HCT116 (cell line): Measurements from ENCODE around the gene FTL. TPM values are rescaled to one million over a fixed set of nuclear protein-coding genes. Genes with fewer than 3 reads are reported as not detected.

Source experiments
- ATAC-seq: fragments of 200-7000 bp; cut with Tn5 transposase; 2 replicates; pipeline ENCODE4 v1.9.1; 2020; ENCODE audit warnings: mild to moderate bottlenecking, moderate library complexity
- BruUV-seq: library from RNA; stranded (reverse); fragments of 400-500 nt; replicated peaks from 2 replicates; lab custom pipeline; 2021; lab: Mats Ljungman, UMichigan
- CTCF ChIA-PET: fragments of 300-600 bp; sonication (Branson Sonifier 250); formaldehyde crosslinking; loops from one replicate; lab custom pipeline; 2021; ENCODE audit warnings: antibody characterized with exemption; lab: Charles Lee
- POLR2A ChIA-PET: fragments of 300-600, 350-600 bp; sonication (Branson Sonifier 250); formaldehyde crosslinking; loops from one replicate; lab custom pipeline; 2021; ENCODE audit warnings: antibody characterized with exemption; lab: Charles Lee
- RAD21 ChIA-PET, 2 experiments: fragments of 300-600 bp; sonication (Branson Sonifier 250); formaldehyde crosslinking; loops; one replicate each; lab custom pipeline; 2023; ENCODE audit warnings: low total read pairs in 2 of 2; ENCODE audit not compliant: uncharacterized antibody in 2 of 2, unreplicated experiment in 2 of 2, low non-redundant PET in 1 of 2; lab: Charles Lee
- DNase-seq: peaks from one replicate; pipeline ENCODE4 v3.0.0-alpha.2; 2010; ENCODE audit warnings: low read depth, low spot score
- H2AFZ ChIP-seq: fragments of 200-600 bp; shearing (Covaris generic), sonication (generic); 2 replicates; pipeline ENCODE4 v1.6.1; 2017; ENCODE audit warnings: low read depth, mixed run types, mixed read lengths, antibody characterized with exemption, low read length; ENCODE audit not compliant: poor library complexity, severe bottlenecking
- H3K27ac ChIP-seq: 2 replicates; pipeline ENCODE4 v1.5.1; 2012; ENCODE audit warnings: low read depth, low read length
- H3K27me3 ChIP-seq: fragments of 200-600 bp; sonication (generic); 2 replicates; pipeline ENCODE4 v1.6.1; 2016; ENCODE audit warnings: mixed run types, low read length, mixed read lengths; ENCODE audit not compliant: insufficient read depth
- H3K36me3 ChIP-seq, 2 experiments: fragments of 200-500 bp in 1 of 2; fragments of 200-600 bp in 1 of 2; sonication (Bioruptor generic) in 1 of 2; sonication (generic) in 1 of 2; 2 replicates each; pipeline versions ENCODE4 v1.5.1 to v1.6.1; 2014 to 2016; ENCODE audit warnings: low read length in 2 of 2, inconsistent platforms in 1 of 2, mixed read lengths in 1 of 2, mixed run types in 1 of 2; ENCODE audit not compliant: insufficient read depth in 2 of 2, control insufficient read depth in 1 of 2
- H3K4me1 ChIP-seq, 2 experiments: fragments of 200-600 bp in 1 of 2; sonication (generic) in 1 of 2; 2 replicates each; pipeline versions ENCODE4 v1.5.1 to v1.6.1; 2012 to 2017; ENCODE audit warnings: low read length in 2 of 2, inconsistent platforms in 1 of 2, mild to moderate bottlenecking in 1 of 2, mixed read lengths in 1 of 2, mixed run types in 1 of 2, moderate library complexity in 1 of 2; ENCODE audit not compliant: insufficient read depth in 2 of 2, control insufficient read depth in 1 of 2
- H3K4me2 ChIP-seq: fragments of 200-600 bp; sonication (generic); 2 replicates; pipeline ENCODE4 v1.6.1; 2017; ENCODE audit warnings: mixed run types, low read length, mixed read lengths
- H3K4me3 ChIP-seq, 2 experiments: fragments of 200-600 bp in 1 of 2; sonication (generic) in 1 of 2; replicated peaks in 1 of 2; 2 replicates each; pipeline ENCODE4 v1.5.1; 2011 to 2016; ENCODE audit warnings: low read length in 2 of 2, control low read depth in 1 of 2, low read depth in 1 of 2, mild to moderate bottlenecking in 1 of 2, mixed read lengths in 1 of 2, mixed run types in 1 of 2
- H3K79me2 ChIP-seq: fragments of 200-600 bp; sonication (generic); 2 replicates; pipeline ENCODE4 v1.6.1; 2017; ENCODE audit warnings: mild to moderate bottlenecking, mixed run types, low read length, moderate library complexity, mixed read lengths; ENCODE audit not compliant: insufficient read depth
- H3K9ac ChIP-seq: fragments of 200-600 bp; sonication (generic); 2 replicates; pipeline ENCODE4 v1.6.1; 2016; ENCODE audit warnings: low read length, mixed read lengths
- H3K9me2 ChIP-seq: fragments of 200-600 bp; sonication (generic), shearing (Covaris generic); 2 replicates; pipeline ENCODE4 v1.6.1; 2017; ENCODE audit warnings: mixed run types, mild to moderate bottlenecking, moderate library complexity; ENCODE audit not compliant: insufficient read depth
- H3K9me3 ChIP-seq, 2 experiments: fragments of 200-500 bp in 1 of 2; fragments of 200-600 bp in 1 of 2; sonication (Bioruptor generic) in 1 of 2; sonication (generic) in 1 of 2; 2 replicates each; pipeline ENCODE4 v1.6.1; 2014 to 2017; ENCODE audit warnings: low read length in 2 of 2, mixed read lengths in 2 of 2, inconsistent platforms in 1 of 2, low read depth in 1 of 2, mild to moderate bottlenecking in 1 of 2, mixed run types in 1 of 2, moderate library complexity in 1 of 2; ENCODE audit not compliant: control insufficient read depth in 1 of 2, insufficient read depth in 1 of 2
- H4K20me1 ChIP-seq: fragments of 200-600 bp; sonication (generic), shearing (Covaris generic); 2 replicates; pipeline ENCODE4 v1.6.1; 2017; ENCODE audit warnings: mixed run types, mild to moderate bottlenecking, moderate library complexity; ENCODE audit not compliant: insufficient read depth
- CEBPB ChIP-seq: IDR thresholded peaks from 2 replicates; pipeline ENCODE4 v1.6.1; 2012; ENCODE audit warnings: low read depth
- EGR1 ChIP-seq: IDR thresholded peaks from 2 replicates; pipeline ENCODE4 v1.6.1; 2012; ENCODE audit warnings: low read depth
- EZH2phosphoT487 ChIP-seq: fragments of 200-600 bp; IDR thresholded peaks from 2 replicates; pipeline ENCODE4 v1.6.1; 2018; ENCODE audit warnings: antibody characterized with exemption, borderline replicate concordance
- FOSL1 ChIP-seq: IDR thresholded peaks from 2 replicates; pipeline ENCODE4 v1.6.1; 2012; ENCODE audit warnings: low read depth
- POLR2A ChIP-seq: IDR thresholded peaks from 2 replicates; pipeline ENCODE4 v1.7.0; 2011; ENCODE audit warnings: borderline replicate concordance; ENCODE audit not compliant: insufficient read depth, insufficient read length; ENCODE audit errors: extremely low read depth
- POLR2AphosphoS5 ChIP-seq: IDR thresholded peaks from 2 replicates; pipeline ENCODE4 v1.6.1; 2011; ENCODE audit warnings: mild to moderate bottlenecking, low read depth, low read length, moderate library complexity
- SRF ChIP-seq: IDR thresholded peaks from 2 replicates; pipeline ENCODE4 v1.6.1; 2012; ENCODE audit warnings: low read depth
- ZFX ChIP-seq: fragments of 450-650 bp; IDR thresholded peaks from 2 replicates; pipeline ENCODE4 v1.6.1; 2017
- intact Hi-C: fragments of 100-400 bp; cut with micrococcal nuclease; formaldehyde crosslinking; loops from 2 replicates; pipeline ENCODE4 v1.10.0; 2022
- total RNA-seq: library from RNA; stranded (reverse); gene quantifications from one replicate; pipeline ENCODE4 v1.2.1, GENCODE V29; 2021; ENCODE audit not compliant: unreplicated experiment
- TF ChIP-seq, protein P1 (sequence below): IDR thresholded peaks from 2 replicates; pipeline ENCODE4 v1.6.1; 2012
- TF ChIP-seq, protein P2 (sequence below): IDR thresholded peaks from 2 replicates; pipeline ENCODE4 v1.6.1; 2011; ENCODE audit warnings: mild to moderate bottlenecking, low read length, moderate library complexity; ENCODE audit not compliant: insufficient replicate concordance; ENCODE audit errors: extremely low read depth

Gene FTL
- total RNA-seq, 1 experiment from 2014 or later: 1,885 TPM

DNA sequence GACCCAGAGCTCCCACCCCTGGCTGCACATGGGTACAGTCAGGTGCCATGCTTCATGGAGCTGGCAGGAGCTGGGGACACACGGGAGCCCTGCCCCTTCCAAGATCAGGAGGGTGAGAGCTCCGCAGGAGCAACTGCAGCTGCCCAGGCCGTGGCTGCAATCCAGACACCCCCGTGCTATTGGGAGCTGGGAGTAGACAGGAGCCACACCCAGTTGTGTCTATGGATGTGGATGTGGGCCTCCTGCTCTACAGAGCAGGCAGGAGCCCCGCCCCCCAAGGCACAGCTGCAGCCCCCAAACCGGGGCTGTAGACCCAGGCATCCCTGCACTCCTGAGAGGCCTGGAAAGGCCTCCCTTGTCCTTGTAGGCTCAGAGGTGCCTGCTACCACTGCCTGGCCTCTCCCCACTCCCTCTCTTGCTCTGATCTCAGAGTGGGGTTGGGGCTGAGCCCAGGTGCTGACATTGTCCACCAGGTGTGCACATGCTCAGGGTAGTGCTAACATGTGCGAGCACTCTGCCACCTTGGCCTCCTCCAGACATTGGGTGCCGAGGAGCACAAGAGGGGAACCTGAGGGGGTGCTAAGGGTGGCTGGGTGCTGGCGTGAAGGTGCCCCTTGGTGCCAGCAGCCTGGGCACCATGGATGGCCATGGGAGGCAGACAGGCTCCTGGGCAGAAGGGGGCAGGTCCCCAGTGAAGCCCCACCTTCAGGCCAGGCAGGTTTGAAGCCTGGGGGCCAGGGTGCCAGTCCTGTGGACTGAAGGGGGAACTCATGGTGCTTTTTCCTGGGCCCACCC lies 18.4 kb upstream of the FTL start (continued):
- TF ChIP-seq EZH2phosphoT487 (no peak), EGR1 (no peak)
- TF ChIP-seq, protein P1, sequence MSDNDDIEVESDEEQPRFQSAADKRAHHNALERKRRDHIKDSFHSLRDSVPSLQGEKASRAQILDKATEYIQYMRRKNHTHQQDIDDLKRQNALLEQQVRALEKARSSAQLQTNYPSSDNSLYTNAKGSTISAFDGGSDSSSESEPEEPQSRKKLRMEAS: no peak
- TF ChIP-seq, protein P2, sequence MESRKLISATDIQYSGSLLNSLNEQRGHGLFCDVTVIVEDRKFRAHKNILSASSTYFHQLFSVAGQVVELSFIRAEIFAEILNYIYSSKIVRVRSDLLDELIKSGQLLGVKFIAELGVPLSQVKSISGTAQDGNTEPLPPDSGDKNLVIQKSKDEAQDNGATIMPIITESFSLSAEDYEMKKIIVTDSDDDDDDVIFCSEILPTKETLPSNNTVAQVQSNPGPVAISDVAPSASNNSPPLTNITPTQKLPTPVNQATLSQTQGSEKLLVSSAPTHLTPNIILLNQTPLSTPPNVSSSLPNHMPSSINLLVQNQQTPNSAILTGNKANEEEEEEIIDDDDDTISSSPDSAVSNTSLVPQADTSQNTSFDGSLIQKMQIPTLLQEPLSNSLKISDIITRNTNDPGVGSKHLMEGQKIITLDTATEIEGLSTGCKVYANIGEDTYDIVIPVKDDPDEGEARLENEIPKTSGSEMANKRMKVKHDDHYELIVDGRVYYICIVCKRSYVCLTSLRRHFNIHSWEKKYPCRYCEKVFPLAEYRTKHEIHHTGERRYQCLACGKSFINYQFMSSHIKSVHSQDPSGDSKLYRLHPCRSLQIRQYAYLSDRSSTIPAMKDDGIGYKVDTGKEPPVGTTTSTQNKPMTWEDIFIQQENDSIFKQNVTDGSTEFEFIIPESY: no peak

DNA sequence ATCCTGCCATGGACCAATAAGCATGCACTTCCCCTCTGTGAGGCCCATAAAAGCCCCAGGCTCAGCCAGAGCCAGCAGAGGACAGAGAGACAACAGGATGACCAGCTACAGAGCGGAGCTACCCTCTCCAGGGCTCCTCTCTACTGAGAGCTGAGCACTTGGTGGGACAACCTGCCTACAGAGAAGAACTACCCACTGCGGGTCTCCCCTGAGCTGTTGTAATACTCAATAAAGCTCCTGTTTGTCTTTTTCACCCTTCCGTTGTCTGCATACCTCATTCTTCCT lies 17.9 kb upstream of the FTL start:
- Histone ChIP-seq H3K9me3 (no peaks in the 10 kb centered on the region), H4K20me1 (no peaks in the 10 kb centered on the region), H3K27ac (no peak overlapping the region), H3K27me3 (no peaks in the 10 kb centered on the region), H3K36me3 (0 out of 4 replicates have a peak, but pooled peaks cover 0 to 2% of the 10 kb centered on the region in 2 experiments), H3K9ac (no peak overlapping the region), H3K79me2 (no peaks in the 10 kb centered on the region), H3K4me2 (no peak overlapping the region), H3K4me3 (no peak overlapping the region), H3K4me1 (no peaks in the 10 kb centered on the region), H3K9me2 (no peaks in the 10 kb centered on the region), H2AFZ (no peak overlapping the region)
- CTCF ChIA-PET: no interaction called here
- ATAC-seq (no peak), DNase-seq (no peak)
- no TSS peak for BruUV-seq
- TF ChIP-seq POLR2A (no peak), SRF (no peak), ZFX (no peak), FOSL1 (no peak), POLR2AphosphoS5 (no peak), EZH2phosphoT487 (no peak), CEBPB (no peak)
- POLR2A ChIA-PET: interaction anchor here (0.6 kb wide), 1 partner anchor 14 kb away, joined by 4 read pairs; no protein-coding TSS in a partner anchor
- RAD21 ChIA-PET: no interaction called here
- intact Hi-C loops: no loop called here
